ENCODE results near the gene ATP8B4.

- no peak for TF ChIP-seq CTCF (IDR thresholded peaks at IDR 0.05)
- TF ChIP-seq POLR2A (IDR thresholded peaks at IDR 0.05), result no peak
Measured at GRCh38 chr15:49888323-49888693, 230.7 kb downstream of the ATP8B4 start.
